ENCODE data around the gene NFATC2IP. TPM values are rescaled to one million over a fixed set of nuclear protein-coding genes. Genes with fewer than 3 reads are reported as not detected.

Gene NFATC2IP
- 8.8 and 10.5 TPM in 2 replicates for total RNA-seq (ENCODE audit: low replicate concordance)

GRCh38 chr16:28950648-28951409 is at the start of gene NFATC2IP:
Gene NFATC2IP (plus strand): TSS chr16:28950937. CDS start chr16:28951012, 75 bp downstream.

GRCh38 chr16:28924762-28925385 is 25.9 kb upstream of the NFATC2IP start, which contains the start of gene RABEP2:
Gene RABEP2 (minus strand): TSS chr16:28925238. CDS start chr16:28925163, 75 bp downstream.

GRCh38 chr16:28931801-28932225 is 18.9 kb upstream of the NFATC2IP start, which contains the start of gene CD19:
Gene CD19 (plus strand): TSS chr16:28931971. CDS start chr16:28932001, 30 bp downstream.

GRCh38 chr16:28974437-28975157 is 23.9 kb downstream of the NFATC2IP start, which contains the start of gene SPNS1:
Gene SPNS1 (plus strand): TSS chr16:28974778. CDS start chr16:28975152, 374 bp downstream.

GRCh38 chr16:28984619-28985135 is 33.9 kb downstream of the NFATC2IP start, which contains the start of gene LAT:
Gene LAT (plus strand): TSS chr16:28985052. CDS start chr16:28985418, 366 bp downstream.

Other genes with a start within 250 kb of the NFATC2IP start
- gene EIF3C, start 239.5 kb upstream of the NFATC2IP start, total RNA-seq (ENCODE audit: low replicate concordance), result 158 and 350 TPM in 2 replicates
- 0.35 and 0.90 TPM in 2 replicates for gene NPIPB9, start 199.2 kb upstream of the NFATC2IP start, total RNA-seq (ENCODE audit: low replicate concordance)
- 23.2 and 31.5 TPM in 2 replicates for gene ATXN2L, start 127.9 kb upstream of the NFATC2IP start, total RNA-seq (ENCODE audit: low replicate concordance)
- gene TUFM, start 104.6 kb upstream of the NFATC2IP start, total RNA-seq (ENCODE audit: low replicate concordance), result 99.7 and 139 TPM in 2 replicates
- gene SH2B1, start 87.1 kb upstream of the NFATC2IP start, total RNA-seq (ENCODE audit: low replicate concordance), result 8.9 and 9.0 TPM in 2 replicates
- 0.08 and 0.23 TPM in 2 replicates for gene ATP2A1, start 72.4 kb upstream of the NFATC2IP start, total RNA-seq (ENCODE audit: low replicate concordance)
- gene RABEP2, start 25.7 kb upstream of the NFATC2IP start, total RNA-seq (ENCODE audit: low replicate concordance), result 24.8 and 25.3 TPM in 2 replicates
- gene CD19, start 19.0 kb upstream of the NFATC2IP start, total RNA-seq (ENCODE audit: low replicate concordance), result not detected in 2 replicates
- 26.1 and 29.7 TPM in 2 replicates for gene SPNS1, start 23.8 kb downstream of the NFATC2IP start, total RNA-seq (ENCODE audit: low replicate concordance)
- 0.23 and 0.47 TPM in 2 replicates for gene LAT, start 34.1 kb downstream of the NFATC2IP start, total RNA-seq (ENCODE audit: low replicate concordance)

All from smooth muscle cell of the coronary artery (primary cell).